ENCODE measurements around the gene TMEM245. TPM values are rescaled to one million over a fixed set of nuclear protein-coding genes. Genes with fewer than 3 reads are reported as not detected.

TMEM245 gene
- polyA plus RNA-seq, 2 of the 4 experiments (the other 2 are of a cell fraction): 44.9 to 88.9 TPM

DNA sequence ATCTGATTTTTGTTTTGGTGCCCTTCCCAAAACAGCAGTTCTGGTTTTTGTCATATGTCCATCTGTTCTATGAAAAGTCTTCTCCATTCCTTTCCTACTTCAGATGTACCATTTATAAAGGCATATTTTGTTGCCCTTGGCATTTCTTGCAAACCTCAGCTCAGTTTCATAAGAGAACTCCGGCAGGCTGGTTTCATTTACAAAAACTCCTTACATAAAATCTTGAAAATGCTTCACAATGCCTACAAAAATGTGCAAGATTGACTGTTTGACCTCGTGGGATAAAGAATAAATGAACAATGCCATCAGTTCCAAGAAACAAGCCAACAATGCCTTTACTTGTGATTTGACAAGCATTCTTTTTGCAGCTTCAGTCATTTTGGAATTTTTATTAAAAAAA, 67.3 kb downstream of the TMEM245 start:
- no peak for ATAC-seq

DNA sequence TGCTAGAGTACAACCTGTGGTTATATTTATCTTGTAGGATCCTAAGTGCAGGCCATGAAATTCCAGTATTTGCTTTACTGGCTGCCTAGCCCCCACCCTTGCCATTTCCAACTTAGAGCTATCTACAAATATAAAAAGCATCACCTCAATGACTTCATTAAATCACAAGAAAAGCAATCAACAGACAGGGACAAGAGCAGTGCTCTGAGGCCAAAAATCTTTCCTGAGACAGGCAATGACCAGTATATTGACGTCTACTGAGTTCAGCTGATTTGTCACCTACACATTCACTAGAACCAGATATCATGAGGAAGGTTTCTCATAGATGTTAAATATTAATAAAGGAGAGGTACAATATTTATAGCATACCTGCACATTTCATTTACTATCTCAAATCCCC, 68.0 kb downstream of the TMEM245 start:
- ChIA-PET POLR2A (no interaction called here), CTCF (no interaction called here)
- Histone ChIP-seq H3K9me3 (no peaks in the 10 kb centered on the region), H3K4me3 (no peak overlapping the region), H3K4me2 (no peak overlapping the region), H3K27ac (no peak overlapping the region), H3K4me1 (peaks cover 17% of the 10 kb centered on the region; the same call in 2 of the 3 replicates)
- 91% methylated on average over 1 of the region's 1 CpG for WGBS (ENCODE audit: missing lambda C conversion rate)
- TF ChIP-seq SREBF2 (IDR thresholded peaks at IDR 0.05) (no peak), HOXB5 (CRISPR knock-in tag; IDR thresholded peaks at IDR 0.05) (no peak), PHF8 (IDR thresholded peaks at IDR 0.05; ENCODE audit: borderline replicate concordance, low read depth) (no peak), POLR2AphosphoS2 (conservative IDR thresholded peaks at IDR 0.05; ENCODE audit: low read length) (no peak), ZFP36 (IDR thresholded peaks at IDR 0.05; ENCODE audit: borderline replicate concordance, partially characterized antibody) (no peak), FOSL2 (IDR thresholded peaks at IDR 0.05) (no peak), FOSL2 (CRISPR knock-in tag; IDR thresholded peaks at IDR 0.05) (no peak), CEBPB (IDR thresholded peaks at IDR 0.05) (no peak), JUNB (IDR thresholded peaks at IDR 0.05) (no peak), HOXA7 (CRISPR knock-in tag; IDR thresholded peaks at IDR 0.05) (no peak), CHD4 (IDR thresholded peaks at IDR 0.05; ENCODE audit: borderline replicate concordance) (no peak), BHLHE40 (IDR thresholded peaks at IDR 0.05; ENCODE audit: low read depth, low read length) (no peak), KDM1A (IDR thresholded peaks at IDR 0.05; ENCODE audit: low read depth) (no peak), HDAC2 (IDR thresholded peaks at IDR 0.05) (no peak)
- TF ChIP-seq, protein P1, sequence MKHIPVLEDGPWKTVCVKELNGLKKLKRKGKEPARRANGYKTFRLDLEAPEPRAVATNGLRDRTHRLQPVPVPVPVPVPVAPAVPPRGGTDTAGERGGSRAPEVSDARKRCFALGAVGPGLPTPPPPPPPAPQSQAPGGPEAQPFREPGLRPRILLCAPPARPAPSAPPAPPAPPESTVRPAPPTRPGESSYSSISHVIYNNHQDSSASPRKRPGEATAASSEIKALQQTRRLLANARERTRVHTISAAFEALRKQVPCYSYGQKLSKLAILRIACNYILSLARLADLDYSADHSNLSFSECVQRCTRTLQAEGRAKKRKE (CRISPR knock-in tag; IDR thresholded peaks at IDR 0.05; ENCODE audit: low read depth): no peak
- TF ChIP-seq, protein P2, sequence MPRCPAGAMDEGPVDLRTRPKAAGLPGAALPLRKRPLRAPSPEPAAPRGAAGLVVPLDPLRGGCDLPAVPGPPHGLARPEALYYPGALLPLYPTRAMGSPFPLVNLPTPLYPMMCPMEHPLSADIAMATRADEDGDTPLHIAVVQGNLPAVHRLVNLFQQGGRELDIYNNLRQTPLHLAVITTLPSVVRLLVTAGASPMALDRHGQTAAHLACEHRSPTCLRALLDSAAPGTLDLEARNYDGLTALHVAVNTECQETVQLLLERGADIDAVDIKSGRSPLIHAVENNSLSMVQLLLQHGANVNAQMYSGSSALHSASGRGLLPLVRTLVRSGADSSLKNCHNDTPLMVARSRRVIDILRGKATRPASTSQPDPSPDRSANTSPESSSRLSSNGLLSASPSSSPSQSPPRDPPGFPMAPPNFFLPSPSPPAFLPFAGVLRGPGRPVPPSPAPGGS (IDR thresholded peaks at IDR 0.05): no peak
- TF ChIP-seq, protein P3, sequence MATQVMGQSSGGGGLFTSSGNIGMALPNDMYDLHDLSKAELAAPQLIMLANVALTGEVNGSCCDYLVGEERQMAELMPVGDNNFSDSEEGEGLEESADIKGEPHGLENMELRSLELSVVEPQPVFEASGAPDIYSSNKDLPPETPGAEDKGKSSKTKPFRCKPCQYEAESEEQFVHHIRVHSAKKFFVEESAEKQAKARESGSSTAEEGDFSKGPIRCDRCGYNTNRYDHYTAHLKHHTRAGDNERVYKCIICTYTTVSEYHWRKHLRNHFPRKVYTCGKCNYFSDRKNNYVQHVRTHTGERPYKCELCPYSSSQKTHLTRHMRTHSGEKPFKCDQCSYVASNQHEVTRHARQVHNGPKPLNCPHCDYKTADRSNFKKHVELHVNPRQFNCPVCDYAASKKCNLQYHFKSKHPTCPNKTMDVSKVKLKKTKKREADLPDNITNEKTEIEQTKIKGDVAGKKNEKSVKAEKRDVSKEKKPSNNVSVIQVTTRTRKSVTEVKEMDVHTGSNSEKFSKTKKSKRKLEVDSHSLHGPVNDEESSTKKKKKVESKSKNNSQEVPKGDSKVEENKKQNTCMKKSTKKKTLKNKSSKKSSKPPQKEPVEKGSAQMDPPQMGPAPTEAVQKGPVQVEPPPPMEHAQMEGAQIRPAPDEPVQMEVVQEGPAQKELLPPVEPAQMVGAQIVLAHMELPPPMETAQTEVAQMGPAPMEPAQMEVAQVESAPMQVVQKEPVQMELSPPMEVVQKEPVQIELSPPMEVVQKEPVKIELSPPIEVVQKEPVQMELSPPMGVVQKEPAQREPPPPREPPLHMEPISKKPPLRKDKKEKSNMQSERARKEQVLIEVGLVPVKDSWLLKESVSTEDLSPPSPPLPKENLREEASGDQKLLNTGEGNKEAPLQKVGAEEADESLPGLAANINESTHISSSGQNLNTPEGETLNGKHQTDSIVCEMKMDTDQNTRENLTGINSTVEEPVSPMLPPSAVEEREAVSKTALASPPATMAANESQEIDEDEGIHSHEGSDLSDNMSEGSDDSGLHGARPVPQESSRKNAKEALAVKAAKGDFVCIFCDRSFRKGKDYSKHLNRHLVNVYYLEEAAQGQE (IDR thresholded peaks at IDR 0.05): no peak
- DNase-seq (ENCODE audit: low read depth in 1 of 2, low spot score in 1 of 2): no peak
- ATAC-seq: no peak
- no peak for FAIRE-seq

More for the DNA sequence above, 67.3 kb downstream of the TMEM245 start:
- no peak overlapping the region for H3K4me2 ChIP-seq
- 75% methylated on average over 2 of the region's 2 CpGs for WGBS (ENCODE audit: missing lambda C conversion rate)
- peaks cover 12% of the 10 kb centered on the region; the same call in 2 of the 3 replicates for H3K4me1 ChIP-seq
- H3K4me3 ChIP-seq: no peak overlapping the region
- ChIA-PET POLR2A (no interaction called here), CTCF (interaction anchor here (1.5 kb wide), 1 partner anchor 8 kb away, joined by 3 read pairs; no protein-coding TSS in a partner anchor)
- no peak for TF ChIP-seq EHF (CRISPR knock-in tag; IDR thresholded peaks at IDR 0.05)
- TF ChIP-seq MYC (IDR thresholded peaks at IDR 0.05; ENCODE audit: borderline replicate concordance, low read length): no peak
- no peak for TF ChIP-seq BHLHE40 (IDR thresholded peaks at IDR 0.05; ENCODE audit: low read depth, low read length)
- TF ChIP-seq, protein P4, sequence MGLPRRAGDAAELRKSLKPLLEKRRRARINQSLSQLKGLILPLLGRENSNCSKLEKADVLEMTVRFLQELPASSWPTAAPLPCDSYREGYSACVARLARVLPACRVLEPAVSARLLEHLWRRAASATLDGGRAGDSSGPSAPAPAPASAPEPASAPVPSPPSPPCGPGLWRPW (IDR thresholded peaks at IDR 0.05): no peak
- TF ChIP-seq CBX2 (IDR thresholded peaks at IDR 0.05; ENCODE audit: borderline replicate concordance, low read depth): no peak
- no peak for TF ChIP-seq GATA3 (IDR thresholded peaks at IDR 0.05; ENCODE audit: borderline replicate concordance)
- TF ChIP-seq, protein P5, sequence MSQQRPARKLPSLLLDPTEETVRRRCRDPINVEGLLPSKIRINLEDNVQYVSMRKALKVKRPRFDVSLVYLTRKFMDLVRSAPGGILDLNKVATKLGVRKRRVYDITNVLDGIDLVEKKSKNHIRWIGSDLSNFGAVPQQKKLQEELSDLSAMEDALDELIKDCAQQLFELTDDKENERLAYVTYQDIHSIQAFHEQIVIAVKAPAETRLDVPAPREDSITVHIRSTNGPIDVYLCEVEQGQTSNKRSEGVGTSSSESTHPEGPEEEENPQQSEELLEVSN (IDR thresholded peaks at IDR 0.05; ENCODE audit: borderline replicate concordance, low read depth): no peak
- TF ChIP-seq, protein P6, sequence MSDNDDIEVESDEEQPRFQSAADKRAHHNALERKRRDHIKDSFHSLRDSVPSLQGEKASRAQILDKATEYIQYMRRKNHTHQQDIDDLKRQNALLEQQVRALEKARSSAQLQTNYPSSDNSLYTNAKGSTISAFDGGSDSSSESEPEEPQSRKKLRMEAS (IDR thresholded peaks at IDR 0.05): no peak
- TF ChIP-seq, protein P7, sequence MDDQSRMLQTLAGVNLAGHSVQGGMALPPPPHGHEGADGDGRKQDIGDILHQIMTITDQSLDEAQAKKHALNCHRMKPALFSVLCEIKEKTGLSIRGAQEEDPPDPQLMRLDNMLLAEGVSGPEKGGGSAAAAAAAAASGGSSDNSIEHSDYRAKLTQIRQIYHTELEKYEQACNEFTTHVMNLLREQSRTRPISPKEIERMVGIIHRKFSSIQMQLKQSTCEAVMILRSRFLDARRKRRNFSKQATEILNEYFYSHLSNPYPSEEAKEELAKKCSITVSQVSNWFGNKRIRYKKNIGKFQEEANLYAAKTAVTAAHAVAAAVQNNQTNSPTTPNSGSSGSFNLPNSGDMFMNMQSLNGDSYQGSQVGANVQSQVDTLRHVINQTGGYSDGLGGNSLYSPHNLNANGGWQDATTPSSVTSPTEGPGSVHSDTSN (IDR thresholded peaks at IDR 0.05): no peak
- TF ChIP-seq JUN (IDR thresholded peaks at IDR 0.05): no peak
- TF ChIP-seq EHMT2 (IDR thresholded peaks at IDR 0.05; ENCODE audit: low read depth): no peak
- TF ChIP-seq RARB (CRISPR knock-in tag; IDR thresholded peaks at IDR 0.05): no peak
- no peaks in the 10 kb centered on the region for H3K9me3 ChIP-seq
- H3K27ac ChIP-seq: no peak overlapping the region
- no peak for FAIRE-seq
- DNase-seq (ENCODE audit: low read depth in 1 of 2, low spot score in 1 of 2): no peak
